Epithelial cell of proximal tubule (primary cell): ENCODE measurements around the gene EVI5L. TPM values are rescaled to one million over a fixed set of nuclear protein-coding genes. Genes with fewer than 3 reads are reported as not detected.

ENCODE experiments used
- DNase-seq: peaks from one replicate; pipeline ENCODE4 v3.0.0-alpha.2; 2011; ENCODE audit warnings: low read depth
- H3K4me3 ChIP-seq: 2 replicates; pipeline ENCODE4 v1.5.1; 2011; ENCODE audit warnings: low read depth, mild to moderate bottlenecking, low read length
- CTCF ChIP-seq: conservative IDR thresholded peaks from 2 replicates; pipeline ENCODE4 v1.5.1; 2012; ENCODE audit warnings: low read depth, mild to moderate bottlenecking, low read length
- total RNA-seq: library from RNA; depleted of rRNA; stranded (reverse); fragments of >200 nt; gene quantifications from 2 replicates; pipeline ENCODE4 v1.2.3, GENCODE V29; 2015

The EVI5L gene
- total RNA-seq, result 6.1 and 9.3 TPM in 2 replicates

- peak within 1 kb of the TSS; percentile 63 for H3K4me3 ChIP-seq
- peak; percentile 100 for DNase-seq
- no peak for TF ChIP-seq CTCF
These were observed at the start of gene EVI5L for GRCh38 chr19:7829561-7830271. Gene EVI5L, plus strand, starts transcription at chr19:7830218. Its CDS starts 16,325 bp downstream, at chr19:7846543.

GRCh38 chr19:7781157-7781556 lies 48.9 kb upstream of the EVI5L start:
- H3K4me3 ChIP-seq, result no peak overlapping the region
- no peak for TF ChIP-seq CTCF
- DNase-seq, result no peak

- no peak for DNase-seq
- no peak for TF ChIP-seq CTCF
- no peak overlapping the region for H3K4me3 ChIP-seq
These were observed 46.0 kb upstream of the EVI5L start for GRCh38 chr19:7783991-7784423.

GRCh38 chr19:7784856-7785255 lies 45.2 kb upstream of the EVI5L start:
- no peak for TF ChIP-seq CTCF
- H3K4me3 ChIP-seq, result no peak overlapping the region
- no peak for DNase-seq

GRCh38 chr19:7787141-7787540 lies 42.9 kb upstream of the EVI5L start:
- no peak for TF ChIP-seq CTCF
- H3K4me3 ChIP-seq, result no peak overlapping the region
- no peak for DNase-seq

GRCh38 chr19:7787602-7788177 lies 42.3 kb upstream of the EVI5L start:
- no peak for TF ChIP-seq CTCF
- H3K4me3 ChIP-seq, result no peak overlapping the region

More at GRCh38 chr19:7787602-7788177, 42.3 kb upstream of the EVI5L start:
- DNase-seq, result no peak
